GM19239 (cell line): ENCODE data around the gene KRTDAP.
A peak's percentile ranks its signal among the peaks of the same experiment; 100 is the strongest.

ENCODE experiments used
- DNase-seq: peaks from one replicate; pipeline ENCODE4 v3.0.0; 2011; ENCODE audit warnings: low spot score; ENCODE audit not compliant: insufficient read length
- FAIRE-seq: peaks from 2 replicates; lab custom pipeline; 2011; peaks lifted over from hg19 to GRCh38; lab: Jason Lieb, UNC

Gene KRTDAP

DNA sequence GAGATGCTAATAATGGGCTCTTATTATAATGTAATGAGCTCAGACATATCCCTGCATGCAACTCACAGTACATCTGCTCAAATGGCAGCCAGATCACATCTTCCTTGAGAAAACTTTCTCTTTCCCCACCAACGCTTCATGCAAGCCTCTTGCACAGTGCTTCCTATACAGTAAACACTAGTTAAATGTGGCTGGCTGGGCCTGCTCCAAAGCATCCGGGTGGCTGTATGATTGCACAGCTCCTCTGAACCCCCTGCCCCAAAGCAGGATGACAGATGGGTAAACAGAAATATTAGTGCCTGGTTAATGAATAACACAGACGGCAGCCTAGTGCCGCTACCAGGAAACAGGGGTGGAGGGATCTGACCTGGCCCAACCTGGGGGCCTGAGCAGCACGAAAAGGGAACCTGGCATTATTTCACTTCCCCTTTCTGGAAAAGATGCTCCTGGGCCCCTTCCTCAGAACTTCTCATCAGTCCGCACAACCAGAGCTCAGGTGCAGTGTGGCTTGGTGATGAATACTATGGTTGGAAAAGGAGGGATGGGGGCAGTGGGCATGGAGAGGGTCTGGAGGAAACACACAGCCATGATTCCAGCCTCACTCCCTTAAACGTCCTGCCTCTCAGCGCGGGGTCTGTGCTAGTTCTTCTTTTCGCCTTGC, 31.4 kb downstream of the KRTDAP start:
- FAIRE-seq (peak; percentile 99), DNase-seq (no peak)

DNA sequence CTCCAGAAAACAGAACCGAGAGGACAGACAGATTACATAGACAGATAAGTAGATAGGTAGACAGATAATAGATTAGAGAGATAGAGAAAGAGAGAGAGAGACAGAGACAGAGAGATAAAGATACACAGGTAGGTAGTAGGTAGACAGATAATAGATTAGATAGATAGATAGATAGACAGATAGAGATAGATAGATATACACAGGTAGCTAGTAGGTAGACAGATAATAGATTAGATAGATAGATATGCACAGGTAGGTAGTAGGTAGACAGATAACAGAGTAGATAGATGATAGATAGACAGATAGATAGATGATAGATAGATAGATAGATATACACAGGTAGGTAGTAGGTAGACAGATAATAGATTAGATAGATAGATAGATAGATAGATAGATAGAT, 32.1 kb downstream of the KRTDAP start:
- DNase-seq (no peak), FAIRE-seq (no peak)

DNA sequence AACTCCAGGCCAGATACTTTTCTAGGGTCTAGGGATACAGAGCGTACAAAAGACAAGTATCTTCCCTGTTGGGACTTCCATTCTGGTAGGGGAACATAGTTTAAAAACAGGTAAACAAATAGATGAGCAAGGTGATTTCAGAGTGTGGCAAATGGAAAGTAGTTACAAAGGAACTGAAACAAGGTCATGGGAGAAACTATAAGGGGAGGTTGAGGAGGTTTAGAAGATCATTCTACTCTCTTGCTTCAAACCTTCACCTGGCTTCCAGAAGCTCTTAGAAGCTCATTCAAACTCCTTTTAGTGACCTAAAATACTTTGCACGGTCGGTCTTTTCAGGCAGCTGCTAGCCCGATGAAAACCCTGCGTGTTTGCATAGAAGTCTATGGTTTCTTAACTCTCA, 33.1 kb downstream of the KRTDAP start:
- FAIRE-seq: peak; percentile 95
- no peak for DNase-seq

DNA sequence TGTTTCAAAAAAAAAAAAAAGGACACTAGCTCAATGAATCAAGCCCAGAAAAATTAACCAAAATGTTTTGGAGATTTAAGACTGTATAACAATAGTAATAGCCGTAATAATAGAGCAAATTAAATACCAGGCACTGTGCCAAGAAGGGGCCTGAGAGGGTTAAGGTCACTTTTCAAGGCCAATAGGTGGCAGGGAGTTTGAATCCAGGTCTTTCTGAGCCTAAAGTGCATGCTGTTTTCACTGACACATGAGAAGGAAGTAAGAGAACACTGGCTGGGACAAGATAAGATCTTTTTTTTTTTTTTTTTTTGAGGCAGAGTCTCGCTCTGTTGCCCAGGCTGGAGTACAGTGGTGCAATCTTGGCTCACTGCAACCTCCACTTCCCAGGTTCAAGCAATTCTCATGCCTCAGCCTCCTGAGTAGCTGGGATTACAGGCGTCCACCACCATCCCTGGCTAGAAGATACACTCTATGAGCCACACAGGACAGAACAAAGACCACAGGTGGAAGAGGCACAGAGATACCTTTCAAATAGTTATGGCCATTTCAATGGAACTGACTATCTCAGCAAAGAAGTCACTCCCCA, 34.6 kb downstream of the KRTDAP start:
- FAIRE-seq (no peak), DNase-seq (no peak)

DNA sequence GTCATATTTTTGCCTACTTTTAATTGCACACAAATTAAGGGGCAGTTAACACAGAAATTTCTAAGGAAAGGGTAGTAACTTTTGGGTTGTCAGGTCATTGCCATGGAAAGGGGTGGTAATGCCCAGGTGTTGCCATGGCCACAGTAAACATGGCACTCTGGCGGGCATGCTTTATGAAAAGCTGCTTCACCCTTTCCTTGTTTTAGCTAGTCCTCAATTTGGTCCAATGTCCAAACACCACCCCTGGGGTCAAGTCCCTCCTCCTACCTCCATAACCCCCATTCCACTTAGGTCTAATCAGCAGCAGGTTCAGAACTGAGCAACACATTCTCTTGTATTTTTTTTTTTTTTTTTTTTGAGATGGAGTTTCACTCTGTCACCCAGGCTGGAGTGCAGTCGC, 35.6 kb downstream of the KRTDAP start:
- no peak for DNase-seq
- FAIRE-seq: no peak

DNA sequence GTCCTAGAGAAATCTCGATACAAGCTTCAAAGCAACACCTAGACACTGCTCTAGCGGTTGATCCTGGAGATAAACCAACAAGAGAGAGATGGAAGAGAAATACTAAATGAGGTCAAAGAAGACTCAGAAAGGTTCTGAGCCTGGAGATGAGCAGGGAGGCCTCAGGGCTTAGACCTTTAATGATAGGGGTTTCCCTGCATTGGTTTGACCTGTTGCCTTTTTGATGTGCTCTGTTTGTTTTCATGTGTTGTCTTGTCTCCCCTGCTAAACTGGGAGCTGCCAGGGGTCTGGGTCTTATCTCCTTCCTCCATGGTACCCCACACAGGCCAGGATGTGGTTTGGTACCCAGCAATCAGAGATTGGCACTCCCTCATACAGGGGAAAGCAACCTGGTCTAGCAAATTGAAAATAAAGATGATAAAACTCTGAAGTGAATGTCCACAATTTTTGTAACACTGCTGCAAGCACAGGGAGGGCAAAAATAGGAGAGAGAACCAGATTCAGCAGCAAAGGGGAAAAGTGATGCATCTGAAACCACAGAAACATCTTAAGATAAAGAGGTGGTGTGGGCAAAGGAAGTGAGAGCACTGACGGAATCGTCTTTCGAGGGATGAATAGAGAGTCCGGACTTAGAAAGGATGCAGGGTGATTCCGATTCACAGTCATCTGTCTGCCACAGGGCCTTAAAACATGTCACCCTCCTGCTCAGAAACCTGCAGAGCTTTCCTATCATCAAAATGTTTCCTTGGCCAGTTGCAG, 38.7 kb downstream of the KRTDAP start:
- DNase-seq (no peak), FAIRE-seq (peak; percentile 99)

DNA sequence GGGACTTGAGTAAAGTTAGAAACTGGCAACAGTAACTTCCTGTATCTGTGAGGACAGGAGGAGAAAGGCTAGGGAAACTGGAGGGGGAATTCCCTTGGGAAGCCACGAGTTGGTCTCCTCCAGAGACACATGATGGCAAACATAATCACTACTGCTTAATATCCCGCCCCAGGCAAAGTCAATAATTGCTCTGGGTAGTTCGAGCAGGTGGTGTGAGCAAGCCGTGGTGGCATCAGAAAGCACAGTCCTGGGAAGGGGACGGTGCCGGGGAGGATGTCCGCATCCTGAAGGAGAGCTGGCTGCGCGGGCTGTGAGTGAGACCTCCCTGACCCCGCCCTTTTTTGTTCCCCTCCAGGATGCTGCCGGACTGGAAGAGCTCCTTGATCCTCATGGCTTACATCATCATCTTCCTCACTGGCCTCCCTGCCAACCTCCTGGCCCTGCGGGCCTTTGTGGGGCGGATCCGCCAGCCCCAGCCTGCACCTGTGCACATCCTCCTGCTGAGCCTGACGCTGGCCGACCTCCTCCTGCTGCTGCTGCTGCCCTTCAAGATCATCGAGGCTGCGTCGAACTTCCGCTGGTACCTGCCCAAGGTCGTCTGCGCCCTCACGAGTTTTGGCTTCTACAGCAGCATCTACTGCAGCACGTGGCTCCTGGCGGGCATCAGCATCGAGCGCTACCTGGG, 40.8 kb downstream of the KRTDAP start:
- DNase-seq: no peak
- no peak for FAIRE-seq

DNA sequence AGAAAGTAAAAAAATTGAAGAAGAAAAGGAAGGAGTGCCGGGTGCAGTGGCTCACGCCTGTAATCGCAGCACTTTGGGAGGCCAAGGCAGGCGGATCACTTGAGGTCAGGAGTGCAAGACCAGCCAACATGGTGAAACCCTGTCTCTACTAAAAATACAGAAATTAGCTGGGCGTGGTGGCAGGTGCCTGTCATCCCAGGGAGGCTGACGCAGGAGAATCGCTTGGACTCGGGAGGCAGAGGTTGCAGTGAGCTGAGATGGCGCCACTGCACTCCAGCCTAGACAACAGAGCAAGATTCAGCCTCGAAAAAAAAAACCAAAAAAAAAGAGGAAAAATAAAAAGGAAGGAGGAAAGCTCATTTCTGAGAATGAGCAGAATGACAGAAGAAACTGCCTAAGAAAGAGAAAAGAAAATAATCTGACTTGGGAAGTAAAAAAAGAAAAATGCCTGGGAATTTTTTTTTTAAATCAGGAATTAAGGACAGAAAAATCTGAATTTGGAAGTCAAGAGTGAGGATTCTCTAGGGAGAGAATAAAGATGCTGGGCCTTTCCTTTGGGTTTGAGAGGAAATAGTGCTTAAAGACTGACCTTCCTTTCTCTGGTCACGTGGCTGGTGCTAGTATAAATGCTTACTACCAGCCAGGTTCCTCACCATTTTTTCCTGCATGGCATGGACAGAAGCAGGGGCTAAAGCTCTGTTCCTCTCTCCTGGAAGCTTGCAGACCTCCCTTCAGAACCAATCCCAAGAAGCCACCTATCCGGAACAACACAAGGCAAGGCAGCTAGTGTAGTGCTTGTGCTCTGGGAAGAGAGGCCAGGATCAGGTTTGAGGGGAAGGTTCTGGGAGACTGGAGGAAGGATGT, 42.4 kb downstream of the KRTDAP start, which contains the start of gene FFAR2:
TSS of gene FFAR2 (plus strand) at position 652 of the 864 bp plus-strand sequence. CDS start 1,458 bp downstream, outside the sequence.
- peak; percentile 78 for FAIRE-seq
- no peak for DNase-seq

DNA sequence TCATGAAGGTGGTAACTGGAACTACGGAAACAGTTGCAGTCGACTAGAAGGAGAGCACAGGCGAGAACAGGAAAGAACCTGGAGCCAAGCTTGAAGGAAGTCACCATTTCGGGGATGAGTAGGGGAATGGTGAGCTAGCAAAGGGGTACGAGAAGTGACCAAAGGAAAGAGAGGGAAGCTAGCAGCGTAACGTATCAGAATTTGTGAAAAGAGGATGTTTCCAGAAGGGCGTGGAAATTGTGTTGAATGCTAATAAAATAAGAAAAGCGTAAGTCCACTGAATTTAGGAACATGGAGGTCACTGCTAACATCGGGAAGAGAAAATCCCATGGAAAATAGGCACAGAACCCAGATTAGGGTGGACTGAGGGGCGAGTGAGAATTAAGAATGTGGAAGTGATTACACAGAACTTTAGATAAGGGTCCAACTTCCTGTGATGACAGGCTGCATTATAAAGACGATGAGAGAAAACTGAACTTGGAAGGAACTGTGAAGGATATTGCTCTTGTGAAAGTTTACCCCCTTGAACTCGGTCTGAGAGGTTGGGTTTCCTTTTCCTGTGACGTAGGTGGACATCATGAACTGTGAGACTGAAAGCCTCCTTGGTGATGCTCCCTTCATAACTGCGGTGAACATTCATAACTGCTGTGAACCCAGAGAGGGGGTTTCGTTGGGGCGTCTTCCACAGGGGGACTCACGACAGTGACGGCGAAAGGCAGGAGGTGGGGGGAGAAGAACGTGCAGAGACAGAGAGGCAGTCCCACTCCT, 44.3 kb downstream of the KRTDAP start:
- DNase-seq (no peak), FAIRE-seq (peak; percentile 89)

DNA sequence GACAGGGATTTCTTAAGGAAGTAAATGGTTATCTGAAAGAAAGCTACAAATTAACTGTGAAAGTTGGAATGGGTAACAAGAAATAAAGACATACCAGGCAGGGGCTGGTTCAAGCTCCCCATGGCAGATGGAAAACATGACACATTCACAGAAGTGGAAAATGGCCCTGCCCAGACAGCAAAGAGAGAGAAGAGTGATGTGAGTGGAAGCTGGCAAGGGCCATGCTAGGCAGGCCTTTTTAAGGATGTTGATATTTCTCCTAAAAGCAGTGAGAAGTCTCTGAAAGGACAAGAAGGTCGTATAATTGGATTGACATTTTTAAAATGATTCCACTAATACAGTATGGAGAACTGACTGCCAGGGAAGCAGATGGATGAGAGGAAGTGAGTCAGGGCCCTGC, 45.5 kb downstream of the KRTDAP start:
- FAIRE-seq (no peak), DNase-seq (no peak)

DNA sequence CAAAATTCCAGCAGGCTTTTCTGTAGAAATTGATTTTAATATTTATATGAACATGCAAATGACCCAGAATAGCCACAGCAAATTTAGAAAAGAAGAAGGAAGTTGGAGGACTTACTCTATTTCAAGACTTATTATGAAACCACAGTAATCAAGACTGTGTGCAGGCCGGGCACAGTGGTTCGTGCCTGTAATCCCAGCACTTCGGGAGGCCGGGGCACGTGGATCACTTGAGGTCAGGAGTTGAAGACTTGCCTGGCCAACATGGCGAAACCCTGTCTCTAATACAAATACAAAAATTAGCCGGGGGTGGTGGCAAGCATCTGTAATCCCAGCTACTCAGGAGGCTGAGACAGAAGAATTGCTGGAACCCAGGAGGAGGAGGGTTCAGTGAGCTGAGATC, 48.2 kb downstream of the KRTDAP start:
- DNase-seq: no peak
- FAIRE-seq: no peak

DNA sequence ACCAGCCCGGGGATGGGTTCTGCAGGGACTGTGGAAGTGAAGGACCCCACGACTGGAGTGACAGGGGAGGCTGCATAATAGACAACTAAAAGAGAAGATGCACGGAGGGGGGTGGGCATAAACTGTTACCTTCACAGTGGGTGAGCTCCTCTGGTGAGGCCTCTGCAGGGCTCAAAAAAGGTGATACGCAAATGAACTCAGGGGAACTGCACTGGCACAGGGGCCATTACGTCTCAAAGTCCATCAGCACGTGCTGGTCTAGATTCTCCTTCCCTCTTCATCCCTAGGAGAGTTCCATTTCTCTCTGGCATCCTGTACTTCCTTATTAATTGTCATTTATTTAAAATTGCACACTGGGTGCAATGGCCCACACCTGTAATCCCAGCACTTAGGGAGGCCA, 50.3 kb downstream of the KRTDAP start:
- FAIRE-seq (no peak), DNase-seq (no peak)

DNA sequence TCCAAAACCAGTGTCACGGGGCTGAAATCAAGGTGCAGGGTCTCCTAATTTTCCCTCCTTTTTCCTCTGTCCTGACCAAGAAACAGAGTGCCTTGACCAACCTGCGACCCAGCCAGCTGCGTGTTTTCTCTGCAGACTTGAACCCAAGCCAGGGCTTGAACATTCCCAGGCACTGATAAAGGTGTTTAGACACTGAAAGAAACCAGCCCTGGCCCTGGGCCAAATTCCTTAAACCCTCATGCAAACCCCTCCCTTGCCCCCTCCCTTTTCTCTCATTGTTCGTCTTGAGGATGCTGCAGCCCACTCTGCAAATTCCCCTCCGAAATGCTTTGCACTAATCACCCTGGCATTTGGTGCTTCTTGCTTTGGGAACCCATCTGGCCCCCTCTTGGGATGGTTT, 51.7 kb downstream of the KRTDAP start:
- no peak for DNase-seq
- FAIRE-seq: no peak

DNA sequence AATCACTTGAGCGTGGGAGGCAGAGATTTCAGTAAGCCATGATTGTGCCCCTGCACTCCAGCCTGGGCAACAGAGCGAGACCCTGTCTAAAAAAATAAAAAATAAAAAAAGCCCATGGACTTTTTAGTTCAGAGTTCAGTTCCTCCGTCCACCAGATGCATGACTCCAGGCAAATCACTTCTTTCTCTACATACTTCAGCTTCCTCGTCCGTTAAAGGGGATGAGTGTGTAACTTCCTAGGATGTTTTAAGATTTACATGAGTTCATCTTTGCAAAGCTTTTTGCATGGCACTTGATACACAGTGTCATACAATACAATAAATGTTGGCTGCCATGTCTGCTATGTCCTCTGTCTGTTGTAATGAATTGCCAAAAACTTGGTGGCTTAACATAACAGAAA, 52.2 kb downstream of the KRTDAP start:
- DNase-seq (no peak), FAIRE-seq (no peak)

DNA sequence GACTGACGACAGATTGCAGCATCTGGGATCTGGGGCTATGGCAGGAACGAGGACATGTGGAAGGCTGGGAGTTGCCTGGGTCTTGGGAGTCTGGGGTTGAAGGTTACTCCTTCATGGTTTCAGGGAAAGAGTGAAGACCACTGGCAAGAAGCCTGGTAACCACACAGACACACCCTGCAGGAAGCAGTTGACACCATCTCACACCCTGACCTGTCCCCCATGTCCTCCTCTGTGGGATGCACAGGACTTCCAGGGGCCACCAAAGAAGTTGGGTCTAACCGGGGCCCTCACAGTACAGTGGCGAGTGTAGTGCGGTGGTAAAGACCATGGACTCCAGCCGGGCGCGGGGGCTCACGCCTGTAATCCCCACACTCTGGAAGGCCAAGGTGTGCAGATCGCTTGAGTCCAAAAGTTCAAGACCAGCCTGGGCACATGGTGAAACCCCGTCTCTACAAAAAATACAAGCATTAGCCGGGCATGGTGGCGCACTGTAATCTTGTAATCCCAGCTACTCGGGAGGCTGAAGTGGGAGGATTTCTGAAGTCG, 52.8 kb downstream of the KRTDAP start:
- no peak for DNase-seq
- FAIRE-seq: no peak
